ENCODE measurements around the gene MBOAT2.

- no peak for TF ChIP-seq CTCF (IDR thresholded peaks at IDR 0.05; ENCODE audit: insufficient read depth, low read length, poor library complexity, severe bottlenecking)
- no peak for TF ChIP-seq EZH2phosphoT487 (conservative IDR thresholded peaks at IDR 0.05; ENCODE audit: low read length)
These were observed 145.2 kb downstream of the MBOAT2 start for GRCh38 chr2:8858264-8858663.

Measured in SU-DHL-6 (cell line).